A673 (cell line): ENCODE data around the gene C11orf68. TPM values are rescaled to one million over a fixed set of nuclear protein-coding genes. Genes with fewer than 3 reads are reported as not detected.
A peak's percentile ranks its signal among the peaks of the same experiment; 100 is the strongest.

ENCODE experiments used
- BruUV-seq: library from RNA; stranded (reverse); fragments of 400-500 nt; replicated peaks from 2 replicates; lab custom pipeline; 2021; lab: Mats Ljungman, UMichigan
- CTCF ChIA-PET: fragments of 300-600 bp; sonication (Branson Sonifier 250); formaldehyde crosslinking; loops from one replicate; lab custom pipeline; 2022; ENCODE audit warnings: antibody characterized with exemption; lab: Charles Lee
- POLR2A ChIA-PET: fragments of 300-600 bp; sonication (Branson Sonifier 250); formaldehyde crosslinking; loops from one replicate; lab custom pipeline; 2022; ENCODE audit warnings: antibody characterized with exemption; ENCODE audit not compliant: low non-redundant PET; lab: Charles Lee
- DNase-seq: peaks from one replicate; pipeline ENCODE4 v3.0.0-alpha.2; 2015; ENCODE audit warnings: low spot score
- H3K27ac ChIP-seq: fragments of 200-600 bp; sonication (generic); 2 replicates; pipeline ENCODE4 v1.5.1; 2016; ENCODE audit warnings: mixed run types, low read depth, mild to moderate bottlenecking, mixed read lengths, antibody characterized with exemption, low read length; ENCODE audit not compliant: poor library complexity, severe bottlenecking
- H3K27me3 ChIP-seq: fragments of 200-600 bp; sonication (generic); replicated peaks from 2 replicates; pipeline ENCODE4 v1.6.1; 2017; ENCODE audit warnings: mixed run types, low read depth, mild to moderate bottlenecking, mixed read lengths, antibody characterized with exemption, low read length; ENCODE audit not compliant: insufficient read depth, poor library complexity
- H3K36me3 ChIP-seq: fragments of 200-600 bp; sonication (generic); 2 replicates; pipeline ENCODE4 v1.6.1; 2016; ENCODE audit warnings: mixed run types, mild to moderate bottlenecking, mixed read lengths, antibody characterized with exemption, low read length; ENCODE audit not compliant: insufficient read depth, poor library complexity, severe bottlenecking
- H3K4me1 ChIP-seq: fragments of 200-600 bp; sonication (generic); 2 replicates; pipeline ENCODE4 v1.6.1; 2017; ENCODE audit warnings: mixed run types, mild to moderate bottlenecking, mixed read lengths, antibody characterized with exemption, low read length; ENCODE audit not compliant: insufficient read depth, poor library complexity, severe bottlenecking
- H3K4me3 ChIP-seq: fragments of 200-600 bp; sonication (generic); 2 replicates; pipeline ENCODE4 v1.5.1; 2016; ENCODE audit warnings: low read depth, mixed run types, mild to moderate bottlenecking, mixed read lengths, low read length; ENCODE audit not compliant: poor library complexity, severe bottlenecking
- H3K9me3 ChIP-seq: fragments of 200-600 bp; sonication (generic); 2 replicates; pipeline ENCODE4 v1.6.1; 2016; ENCODE audit warnings: mixed run types, low read depth, mild to moderate bottlenecking, mixed read lengths, antibody characterized with exemption, low read length; ENCODE audit not compliant: poor library complexity, severe bottlenecking
- CTCF ChIP-seq: fragments of 300-800, 200-600 bp; sonication (generic); conservative IDR thresholded peaks from 2 replicates; pipeline ENCODE4 v1.5.1; 2017; ENCODE audit warnings: low read depth, mild to moderate bottlenecking, antibody characterized with exemption, low read length, moderate library complexity, mixed read lengths
- EZH2 ChIP-seq: fragments of 200-600 bp; sonication (generic); IDR thresholded peaks from 2 replicates; pipeline ENCODE4 v1.6.1; 2017; ENCODE audit warnings: borderline replicate concordance, low read depth, mild to moderate bottlenecking, mixed read lengths, antibody characterized with exemption, low read length; ENCODE audit not compliant: poor library complexity, severe bottlenecking
- intact Hi-C: fragments of 100-400 bp; cut with micrococcal nuclease; formaldehyde crosslinking; loops from one replicate; pipeline ENCODE4 v1.10.0; 2022; ENCODE audit not compliant: unreplicated experiment
- total RNA-seq: library from RNA; stranded (reverse); gene quantifications from 2 replicates; pipeline ENCODE4 v1.2.3, GENCODE V29; 2021

The C11orf68 gene
- total RNA-seq, 1 experiment from 2014 or later = 22.4 TPM

GRCh38 chr11:65900125-65900898 lies 18.6 kb downstream of the C11orf68 start, which contains the start of gene FOSL1:
Gene FOSL1 (minus strand): TSS chr11:65900388. CDS start chr11:65900339, 49 bp downstream.
- ChIA-PET POLR2A (interaction anchor here (0.6 kb wide), 2 partner anchors 11 to 1405 kb away, joined by 3 to 5 read pairs; no protein-coding TSS in a partner anchor), CTCF (interaction anchor here (1.2 to 1.8 kb wide), 2 partner anchors 12 to 15 kb away, joined by 3 to 11 read pairs; partner anchors contain the start of gene FIBP)
- no peaks in the 10 kb centered on the region for H3K9me3 ChIP-seq
- peak within 1 kb of the TSS; percentile 65 for H3K4me3 ChIP-seq
- intact Hi-C loops = no loop called here
- peak within 1 kb of the TSS; percentile 47 for H3K27ac ChIP-seq
- H3K4me1 ChIP-seq = peaks cover 6% of the 10 kb centered on the region
- TF ChIP-seq EZH2 (no peak), CTCF (no peak)
- BruUV-seq = no TSS peak
- peak; percentile 94 for DNase-seq
- H3K36me3 ChIP-seq = no peaks in the 10 kb centered on the region
- no peaks in the 10 kb centered on the region for H3K27me3 ChIP-seq

- Histone ChIP-seq H3K27ac (peak overlapping the region; percentile 47), H3K9me3 (no peaks in the 10 kb centered on the region), H3K4me1 (peaks cover 6% of the 10 kb centered on the region), H3K27me3 (no peaks in the 10 kb centered on the region), H3K4me3 (peak overlapping the region; percentile 65), H3K36me3 (no peaks in the 10 kb centered on the region)
- intact Hi-C loops = no loop called here
- TF ChIP-seq EZH2 = no peak
- no peak for TF ChIP-seq CTCF
- DNase-seq = peak; percentile 66
- ChIA-PET POLR2A (no interaction called here), CTCF (interaction anchor here (1.1 to 2.0 kb wide), 3 partner anchors 9 to 15 kb away, joined by 3 to 10 read pairs (median 7); partner anchors contain the start of gene FIBP)
- no TSS peak for BruUV-seq
These were observed 19.3 kb downstream of the C11orf68 start for GRCh38 chr11:65899356-65900124.

- Histone ChIP-seq H3K36me3 (no peaks in the 10 kb centered on the region), H3K27me3 (no peaks in the 10 kb centered on the region), H3K27ac (peak overlapping the region; percentile 47), H3K4me3 (peak overlapping the region; percentile 65), H3K9me3 (no peaks in the 10 kb centered on the region), H3K4me1 (peaks cover 7% of the 10 kb centered on the region)
- CTCF ChIA-PET = interaction anchor here (1.1 to 2.0 kb wide), 3 partner anchors 8 to 14 kb away, joined by 3 to 10 read pairs (median 7); partner anchors contain the start of gene FIBP
- POLR2A ChIA-PET = no interaction called here
- DNase-seq = no peak
- BruUV-seq = TSS peak; percentile 38
- intact Hi-C loops = no loop called here
- TF ChIP-seq EZH2 (no peak), CTCF (no peak)
These were observed 20.1 kb downstream of the C11orf68 start for GRCh38 chr11:65898656-65899355.
